Fibroblast of skin of scalp (primary cell): Measurements from ENCODE around the gene VANGL1.

Source experiments
- DNase-seq: peaks from one replicate; pipeline ENCODE4 v3.0.0-alpha.2; 2013

Gene VANGL1

DNA sequence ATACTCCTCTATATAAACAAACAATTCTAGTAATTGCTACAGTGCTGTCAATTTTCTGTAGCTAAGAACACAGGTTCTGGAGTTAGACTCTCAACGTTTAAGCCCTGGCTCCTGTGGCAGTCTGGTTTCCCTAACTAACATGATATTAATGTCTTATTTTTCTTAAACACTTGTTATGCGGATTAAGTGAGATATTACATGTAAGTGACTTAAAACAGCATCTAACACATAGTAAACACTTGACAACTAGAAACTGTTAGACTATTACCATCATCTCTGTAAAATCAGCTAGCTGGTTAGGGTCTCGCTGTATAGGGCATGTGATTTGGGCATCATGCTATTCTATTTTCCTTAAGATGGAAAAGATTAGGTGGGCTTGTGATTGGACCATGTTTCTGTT lies 2.3 kb downstream of the VANGL1 start:
- no peak for DNase-seq

DNA sequence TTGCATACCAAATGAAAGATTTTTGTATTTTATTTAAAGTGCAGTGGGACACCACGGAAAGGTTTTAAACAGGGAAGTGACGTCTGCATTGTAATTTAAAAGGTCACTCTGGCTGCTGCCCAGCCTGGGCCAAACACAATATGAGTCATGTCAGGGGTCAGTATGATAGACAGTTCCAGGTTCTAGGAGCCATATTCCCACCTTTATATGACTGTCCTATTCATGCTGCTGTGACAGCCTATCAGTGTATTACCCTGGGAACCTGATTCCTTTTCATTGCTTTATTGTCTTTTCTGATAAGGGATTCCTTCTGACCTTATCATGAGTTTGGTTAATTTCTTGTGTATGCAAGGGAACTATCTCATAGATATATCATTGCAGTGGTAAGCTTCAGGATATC lies 5.3 kb downstream of the VANGL1 start:
- no peak for DNase-seq

DNA sequence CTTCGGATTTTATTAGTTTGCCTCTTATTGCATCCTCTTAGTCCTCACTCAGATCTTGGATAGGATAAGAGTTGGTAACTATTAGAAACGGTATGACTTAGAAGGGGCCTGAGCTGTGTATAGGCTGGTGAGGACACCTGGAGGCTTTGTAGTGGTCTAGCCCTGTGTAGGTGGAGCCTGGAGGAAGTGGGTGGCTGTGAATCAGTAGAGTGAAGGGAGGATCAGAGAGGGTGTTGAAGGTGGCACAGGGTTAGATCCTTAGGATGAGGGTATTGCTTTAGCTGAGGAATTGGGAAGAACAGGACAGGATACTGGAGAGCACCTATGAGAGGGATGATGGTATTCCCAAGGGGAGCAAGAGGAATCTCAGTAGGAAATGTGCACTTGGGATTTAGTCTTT lies 5.7 kb downstream of the VANGL1 start:
- no peak for DNase-seq

DNA sequence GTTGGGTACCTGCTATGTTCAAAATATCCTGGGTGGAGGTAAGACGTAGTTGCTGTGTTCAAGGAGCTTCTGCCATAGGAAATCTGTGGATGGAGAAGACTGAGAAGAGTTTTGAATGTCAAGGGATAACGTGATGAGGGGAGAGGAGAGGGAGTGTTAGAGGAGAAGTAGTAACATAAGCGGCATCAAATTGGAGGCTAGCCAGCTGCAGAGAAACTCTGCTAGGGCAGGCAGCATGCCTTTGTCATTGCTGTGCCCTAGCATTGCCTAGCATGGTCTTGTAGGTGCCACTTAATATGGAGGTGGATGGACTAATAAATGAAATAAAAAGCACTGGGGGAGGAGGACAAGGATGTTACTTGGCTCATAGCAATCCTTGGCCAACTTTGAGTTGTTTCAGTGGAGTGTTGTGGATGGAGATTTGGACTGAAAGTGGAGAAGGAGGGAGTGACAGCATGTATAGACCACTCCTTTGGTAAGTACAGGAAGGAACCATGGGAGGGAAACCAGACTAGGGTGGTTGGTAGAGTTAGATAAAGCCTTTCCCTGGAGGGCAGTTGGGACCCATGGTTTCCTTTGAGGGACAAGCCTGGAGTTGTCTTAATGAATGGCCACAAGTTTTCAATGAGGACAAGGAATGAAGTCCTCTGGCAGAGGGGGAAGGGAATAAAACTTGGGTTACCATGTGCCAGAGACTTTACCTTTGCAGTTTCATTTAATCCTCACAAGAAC lies 6.3 kb downstream of the VANGL1 start:
- no peak for DNase-seq

DNA sequence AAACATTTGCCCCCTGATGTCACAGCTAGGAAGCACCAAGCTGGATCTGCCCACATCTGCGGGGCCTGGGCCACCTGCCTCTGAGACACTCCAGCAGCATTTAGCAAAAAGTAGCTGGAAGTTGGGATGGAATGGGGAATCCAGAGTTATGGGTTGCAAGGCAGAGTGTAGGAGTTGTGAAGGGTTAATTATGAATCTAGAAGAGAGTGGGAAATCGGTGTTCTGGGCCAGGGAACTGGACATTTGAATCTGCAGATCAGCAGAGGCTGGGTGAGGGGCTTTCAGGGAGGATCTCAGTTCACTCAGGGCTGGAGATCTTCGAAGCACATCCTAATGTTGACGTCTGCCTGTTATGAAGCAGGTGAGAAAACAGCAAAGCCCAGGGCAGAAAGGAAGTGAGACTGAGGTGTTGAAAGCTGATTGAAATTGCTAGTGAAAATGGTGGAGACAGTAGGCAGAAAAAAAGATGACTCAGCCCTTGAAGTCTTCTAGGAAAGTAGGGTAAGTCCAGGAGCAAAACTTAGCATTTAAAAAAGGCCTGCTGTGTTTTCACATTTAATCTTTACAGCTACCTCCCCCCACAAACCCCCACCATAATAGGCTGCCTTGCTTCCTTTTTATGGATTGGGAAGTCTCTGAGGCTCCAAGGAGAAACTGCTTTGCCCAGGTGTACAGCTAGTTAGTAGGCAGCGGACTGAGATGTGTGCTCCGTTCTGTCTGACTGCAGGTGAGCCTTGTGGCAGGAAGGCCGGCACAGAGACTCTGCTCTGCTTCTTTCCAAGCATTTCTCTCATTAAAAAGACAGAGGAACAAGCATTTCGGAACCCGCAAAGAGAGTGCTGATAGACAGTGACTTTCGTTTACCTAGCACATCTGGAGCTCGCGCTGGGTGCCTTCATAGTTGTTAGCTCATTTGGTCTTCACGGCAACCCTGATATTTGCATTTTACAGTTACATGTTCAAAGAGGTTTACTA lies 7.2 kb downstream of the VANGL1 start:
- DNase-seq, result no peak

DNA sequence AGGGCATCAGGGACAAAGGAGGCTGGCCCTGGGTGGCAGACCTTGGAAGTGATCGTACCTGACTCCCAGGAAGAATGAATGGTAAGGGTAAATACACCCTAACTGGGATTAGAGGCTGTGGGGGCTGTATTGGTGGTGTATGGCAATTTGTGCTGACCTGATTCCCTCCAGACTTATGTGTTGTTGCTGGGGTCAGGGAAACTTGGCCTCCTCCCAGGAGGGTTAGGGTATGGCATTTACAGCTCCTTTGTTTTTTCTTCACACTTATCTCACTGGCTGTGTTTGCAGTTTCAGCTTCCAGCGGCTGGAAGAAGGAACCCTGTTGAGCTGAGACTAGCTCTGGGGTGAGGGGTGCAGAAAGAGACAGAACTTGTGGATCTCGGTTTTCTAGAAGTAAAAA lies 8.2 kb downstream of the VANGL1 start:
- DNase-seq, result peak; percentile 45

DNA sequence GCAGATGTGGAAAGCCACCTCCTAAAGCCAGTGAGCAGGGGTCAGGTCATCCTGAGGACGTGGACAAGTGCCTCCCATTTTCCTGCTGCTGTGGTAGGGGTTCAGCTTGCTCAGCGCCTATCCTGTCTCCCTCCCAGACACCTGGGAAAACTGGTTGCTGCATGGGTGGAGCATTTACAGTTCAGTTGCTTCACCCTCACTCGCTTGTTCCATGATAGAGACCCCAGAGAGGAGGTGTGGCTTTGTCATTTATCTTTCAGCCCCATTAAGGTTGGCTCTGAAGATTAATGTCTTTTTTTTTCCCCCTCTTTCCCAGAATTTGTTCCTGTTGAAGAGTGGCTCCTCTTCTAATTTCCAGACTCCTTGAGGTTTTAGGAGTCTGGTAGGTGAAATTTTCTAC lies 9.2 kb downstream of the VANGL1 start:
- DNase-seq, result no peak

DNA sequence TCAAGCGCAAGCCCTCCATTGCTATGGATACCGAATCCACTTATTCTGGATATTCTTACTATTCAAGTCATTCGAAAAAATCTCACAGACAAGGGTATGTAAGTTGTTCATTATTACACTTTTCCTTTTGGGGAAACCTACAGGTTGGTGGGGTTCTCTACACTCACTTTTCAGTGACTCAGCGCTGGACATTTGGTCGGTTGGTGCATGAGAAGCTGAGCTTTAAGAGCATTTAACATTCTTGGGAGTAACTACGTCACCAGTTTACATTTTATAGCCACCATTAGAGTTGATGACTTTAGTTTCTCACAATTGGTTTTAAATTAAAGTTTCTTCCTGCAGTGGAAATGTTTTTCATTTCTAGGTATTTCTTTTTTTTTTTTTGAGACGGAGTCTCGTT lies 9.6 kb downstream of the VANGL1 start:
- no peak for DNase-seq

DNA sequence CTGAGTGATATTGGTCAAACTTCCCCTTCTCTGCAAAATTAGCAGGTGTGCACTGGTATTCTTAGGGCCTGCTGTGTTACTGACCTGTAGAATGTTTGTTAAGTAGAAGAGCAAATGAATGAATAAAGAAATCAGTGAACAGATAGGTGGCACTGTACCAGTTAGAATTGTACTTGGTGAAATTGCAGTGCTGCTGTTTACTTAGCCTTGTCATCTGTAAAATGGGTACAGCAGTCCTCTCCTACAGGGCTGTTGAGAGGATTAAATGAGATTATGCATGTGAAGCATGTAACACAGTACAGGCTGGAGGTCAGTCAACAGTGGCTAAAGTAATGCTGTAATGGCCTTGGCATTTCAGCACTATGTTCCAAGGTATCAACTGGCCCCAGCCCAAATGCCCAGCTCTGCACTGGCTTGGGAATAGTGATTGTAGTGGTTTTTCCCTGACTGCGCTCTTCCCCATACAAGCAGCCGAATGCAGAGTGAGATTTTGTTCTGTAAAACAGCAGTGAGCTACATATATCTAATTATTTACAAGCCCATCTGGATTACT lies 10.5 kb downstream of the VANGL1 start:
- DNase-seq, result no peak

DNA sequence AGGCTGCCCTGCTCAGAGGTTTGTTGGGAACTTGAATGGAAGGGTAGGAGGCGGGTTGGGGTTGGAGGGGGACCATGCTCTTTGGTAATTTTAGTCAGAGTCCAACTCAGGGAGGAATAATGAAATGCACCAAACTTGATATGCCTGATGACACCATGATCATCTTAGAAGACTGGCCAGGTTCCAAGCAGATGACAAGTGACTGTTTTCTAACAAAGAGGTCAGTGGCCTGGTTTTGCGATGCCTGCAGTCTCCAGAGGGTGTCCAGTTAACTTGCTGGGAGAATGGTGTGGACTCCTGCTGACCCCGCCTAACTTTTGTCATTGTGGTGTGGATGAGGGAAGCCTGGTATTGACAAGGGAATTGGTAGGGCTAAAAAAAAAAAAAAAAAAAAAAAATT lies 12.4 kb downstream of the VANGL1 start:
- no peak for DNase-seq

DNA sequence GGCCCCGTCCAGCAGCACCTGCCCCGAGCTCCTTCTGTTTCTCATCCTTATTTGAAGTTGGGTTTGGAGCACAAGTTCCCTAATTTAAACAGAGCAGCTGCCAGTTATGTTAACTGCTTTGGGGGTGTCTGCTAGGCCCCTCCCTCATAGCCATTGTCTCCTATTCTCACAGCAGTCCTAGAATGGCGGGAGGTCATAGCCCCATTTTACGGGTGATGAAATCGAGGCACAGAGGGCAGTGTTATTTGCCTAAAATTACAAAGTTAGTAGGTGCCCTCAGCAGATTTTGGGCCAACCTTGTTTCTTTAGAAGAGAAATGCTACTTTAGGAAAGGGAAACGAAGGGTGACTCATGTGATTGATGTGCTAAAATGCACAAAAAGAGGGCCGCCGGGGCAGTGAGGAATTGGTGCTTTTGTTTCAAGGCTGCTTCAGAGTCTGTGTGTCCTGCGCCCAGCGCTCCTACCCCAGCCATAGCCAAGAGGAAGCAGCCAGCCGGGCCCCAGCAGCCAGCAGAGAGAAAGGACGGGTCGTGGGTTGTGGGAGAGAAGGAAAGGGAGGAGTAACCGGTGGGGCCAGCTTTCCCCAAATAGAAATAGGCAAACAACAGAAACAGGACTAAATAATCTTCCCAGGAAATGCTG lies 13.0 kb downstream of the VANGL1 start:
- peak; percentile 22 for DNase-seq

DNA sequence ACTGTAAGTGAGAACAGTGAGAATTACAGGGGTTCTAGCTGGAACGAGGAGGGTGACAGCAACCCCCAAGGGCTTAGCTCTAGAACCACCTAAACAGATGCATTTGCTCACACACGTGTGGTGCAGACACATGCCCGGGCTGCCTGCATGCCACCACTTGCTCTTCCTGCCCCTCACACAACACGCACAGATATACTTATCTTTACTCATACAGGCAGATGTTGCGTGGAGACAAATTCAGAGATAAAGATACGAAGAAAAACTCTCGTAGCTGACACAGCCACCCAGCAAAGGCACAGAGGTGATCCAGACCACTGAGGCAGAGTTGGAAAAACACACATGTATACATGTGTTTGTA lies 13.5 kb downstream of the VANGL1 start:
- no peak for DNase-seq

DNA sequence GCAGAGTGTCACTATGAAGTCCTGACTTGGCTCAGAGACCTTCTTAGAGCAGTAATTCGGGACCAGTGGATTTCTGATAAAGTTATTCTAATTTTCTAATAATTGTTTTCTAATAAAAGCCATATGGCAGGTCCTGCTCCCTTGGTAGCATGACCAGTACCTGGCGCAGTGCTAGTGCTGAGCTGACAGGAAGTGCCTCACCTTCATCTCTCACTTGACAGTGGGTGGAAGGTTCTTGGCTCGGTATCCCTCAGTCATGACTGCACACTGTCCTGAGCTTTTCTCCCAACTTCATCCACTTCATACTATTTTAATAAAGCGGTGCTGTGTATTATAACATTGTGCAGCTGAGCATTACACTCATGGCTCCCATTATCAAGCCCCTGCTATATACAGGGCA lies 14.1 kb downstream of the VANGL1 start:
- no peak for DNase-seq

DNA sequence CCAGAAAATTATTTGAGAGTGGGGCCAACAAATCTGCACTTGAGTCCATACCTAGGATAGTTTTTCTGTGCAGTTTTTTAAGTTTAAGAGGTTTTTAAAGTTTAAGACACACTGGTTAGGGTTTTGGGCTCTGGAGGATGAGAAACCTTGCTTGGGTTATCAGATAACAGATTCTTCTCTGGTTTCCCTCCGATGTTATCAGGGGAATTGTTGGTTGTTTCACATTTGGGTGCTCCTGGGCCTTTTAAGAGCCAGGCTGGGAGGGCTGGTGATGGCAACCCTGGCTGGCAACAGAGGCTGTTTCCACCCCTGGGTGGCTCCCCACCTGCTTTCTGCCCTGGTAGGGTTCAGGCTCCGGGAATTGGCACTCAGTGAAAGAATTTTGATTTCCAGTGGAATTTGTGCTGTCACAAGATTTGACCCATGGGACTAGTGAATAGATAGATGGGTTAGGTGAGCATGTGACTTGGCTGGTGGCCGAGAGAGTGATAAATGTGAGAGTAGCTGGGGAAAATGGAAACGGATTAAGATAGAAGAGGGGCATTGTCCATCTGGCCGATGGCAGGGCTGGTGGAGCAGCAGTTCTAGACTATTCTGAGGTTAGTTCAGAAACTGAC lies 14.8 kb downstream of the VANGL1 start:
- no peak for DNase-seq

DNA sequence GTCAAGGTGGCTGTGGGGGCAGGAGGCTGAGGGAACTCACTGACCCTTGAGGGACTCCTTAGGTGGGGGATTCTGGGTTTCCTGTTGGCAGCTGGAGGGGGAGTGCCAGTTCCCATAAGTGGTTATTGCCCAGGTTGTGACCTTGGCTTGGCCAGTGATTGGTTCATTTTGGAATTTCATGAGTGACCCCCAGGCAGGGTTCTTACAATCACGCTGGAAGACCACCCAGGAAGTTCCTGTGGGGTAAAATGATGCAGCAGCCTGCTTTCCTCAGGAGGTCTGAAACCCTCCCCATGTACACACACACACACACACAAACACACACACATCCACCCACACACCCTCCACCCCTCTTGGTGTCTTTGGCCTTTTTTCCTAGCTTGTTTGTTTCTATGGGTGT lies 16.9 kb downstream of the VANGL1 start:
- no peak for DNase-seq

DNA sequence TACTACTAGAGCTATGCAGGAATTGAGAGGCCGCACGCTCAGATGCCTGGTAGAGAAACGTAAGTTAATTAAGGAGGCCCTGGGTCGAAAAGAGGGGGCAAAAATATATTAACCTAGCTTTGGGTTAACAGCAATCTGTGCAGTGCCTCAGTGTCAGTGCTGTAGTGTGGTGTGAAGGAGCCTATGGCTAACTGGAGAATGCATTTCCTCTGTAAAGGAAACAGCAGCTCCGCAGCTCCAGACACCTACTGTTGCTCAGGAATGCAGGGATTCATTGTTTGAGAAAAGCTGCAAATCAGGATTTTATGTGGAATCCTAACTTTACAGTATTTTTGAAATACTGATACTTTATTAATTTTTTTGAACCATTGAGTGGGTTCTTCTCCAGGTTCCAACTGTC lies 18.4 kb downstream of the VANGL1 start:
- DNase-seq, result no peak

DNA sequence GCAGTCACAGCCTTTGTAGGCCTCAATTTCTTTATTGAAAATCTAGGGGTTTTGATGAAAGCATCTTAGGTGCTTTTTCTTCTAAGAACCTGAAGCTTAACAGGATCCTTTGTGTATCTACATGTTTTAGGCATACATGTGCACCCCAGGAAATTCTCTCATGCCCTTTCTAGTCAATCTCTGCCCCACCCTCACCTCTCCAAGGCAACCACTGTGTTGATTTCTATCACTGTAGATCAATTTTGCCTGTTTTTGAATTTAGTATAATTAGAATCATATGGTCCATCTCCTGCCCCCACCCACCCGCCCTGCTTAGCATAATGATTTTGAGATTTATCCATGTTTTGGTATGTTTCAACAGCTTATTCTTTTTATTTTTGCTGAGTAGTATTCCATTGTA lies 19.4 kb downstream of the VANGL1 start:
- DNase-seq, result no peak

DNA sequence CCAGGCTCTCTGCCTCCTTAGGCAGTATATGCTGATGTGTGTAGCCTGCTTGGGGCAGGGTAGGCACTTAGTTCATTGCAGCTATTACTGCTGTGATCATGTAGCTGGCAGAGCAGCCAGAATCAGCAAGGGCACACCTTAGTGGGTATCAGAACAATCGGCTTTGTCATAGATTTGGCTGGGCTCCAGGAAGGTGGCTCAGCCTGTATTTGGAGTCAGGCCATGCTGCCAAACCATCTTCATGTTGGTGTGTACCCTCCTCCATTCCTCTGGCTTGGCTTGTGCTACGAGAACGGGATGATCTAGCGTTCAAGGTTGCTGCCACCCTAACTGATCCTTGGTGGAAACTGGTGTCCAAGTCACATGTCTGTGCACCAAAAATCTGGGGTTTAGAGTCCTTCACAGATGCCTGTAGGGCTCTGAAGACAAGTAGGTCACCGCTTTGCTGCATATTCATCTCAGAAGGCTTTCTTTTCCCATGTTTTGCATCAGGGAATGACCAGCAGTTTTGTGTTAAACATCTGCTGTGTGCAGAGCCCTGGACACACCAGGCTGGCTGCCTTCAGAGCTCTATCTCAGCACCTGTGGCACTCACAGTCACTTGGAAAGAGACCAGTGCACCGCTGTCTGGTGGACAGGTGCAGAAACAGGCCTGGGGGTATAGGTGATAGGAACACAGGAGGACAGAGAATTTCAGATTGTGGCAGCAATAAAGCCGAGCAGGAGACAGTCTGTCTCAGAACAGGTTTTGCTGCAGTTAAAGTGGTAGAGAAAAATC lies 23.7 kb downstream of the VANGL1 start:
- no peak for DNase-seq

DNA sequence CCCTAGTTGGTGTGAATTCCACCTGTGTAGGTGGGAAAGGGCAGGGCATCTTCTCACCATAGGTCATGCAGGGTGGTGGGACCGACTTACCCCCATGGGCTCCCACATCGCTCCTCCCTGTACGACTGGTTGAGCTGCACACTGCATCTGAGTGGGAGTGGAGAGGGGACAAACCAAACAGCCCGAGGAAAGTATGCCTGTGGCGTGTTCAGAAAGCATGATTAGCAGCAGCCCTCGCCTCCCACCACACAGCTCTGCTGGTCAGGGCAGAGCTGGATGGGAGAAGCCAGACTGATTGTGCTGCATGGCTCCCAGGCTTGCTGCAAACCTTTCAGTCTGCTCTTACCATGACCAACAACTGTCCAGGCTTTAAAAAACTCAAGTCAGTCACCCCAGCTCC lies 24.4 kb downstream of the VANGL1 start:
- DNase-seq, result no peak

DNA sequence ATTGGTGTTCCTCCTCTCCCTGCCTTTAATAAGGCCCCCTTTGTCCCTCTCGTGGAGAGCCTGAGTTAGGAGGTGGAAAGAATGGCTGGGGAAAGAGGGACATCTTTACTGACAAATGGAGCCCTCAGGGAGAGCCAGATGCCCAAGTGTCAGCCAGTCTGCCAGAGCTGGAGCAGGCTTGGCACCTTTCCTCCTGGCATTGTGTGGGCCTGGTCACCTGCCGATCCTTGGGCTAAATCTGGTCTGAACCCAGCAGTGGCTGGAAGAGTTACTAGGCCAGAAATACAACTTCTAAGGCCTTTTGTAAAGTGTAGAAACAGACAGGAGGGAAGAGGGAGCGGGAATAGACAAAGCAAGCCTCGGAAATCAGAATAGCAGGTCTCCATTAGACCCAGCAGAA lies 24.9 kb downstream of the VANGL1 start:
- no peak for DNase-seq

DNA sequence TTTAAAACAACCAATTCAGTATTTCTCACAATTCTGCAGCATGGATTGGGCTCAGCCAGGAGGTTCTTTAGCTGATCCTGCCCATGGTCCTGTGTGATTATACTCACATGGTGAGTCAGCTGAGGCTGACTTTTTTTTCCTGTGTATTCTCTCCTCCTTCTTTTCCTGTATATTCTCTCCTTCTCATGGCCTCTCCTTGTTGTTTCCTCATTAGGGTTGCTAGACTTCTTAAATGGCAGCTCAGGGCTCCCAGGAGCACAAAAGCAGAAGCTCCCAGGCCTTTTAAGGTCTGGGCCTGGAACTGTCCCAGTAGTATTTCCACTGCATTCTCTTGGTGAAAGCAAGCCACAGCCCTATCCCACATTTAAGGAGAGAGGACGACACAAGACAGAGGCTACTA lies 26.8 kb downstream of the VANGL1 start:
- DNase-seq, result peak; percentile 71
